Spleen (tissue), 7 donors: Measurements from ENCODE around the gene RPLP1.

Experiments used
- POLR2AphosphoS5 ChIP-seq, 3 donors: sonication (generic); formaldehyde crosslinking; IDR thresholded peaks; one replicate each; pipeline ENCODE4 v1.5.1; 2017; ENCODE audit warnings: antibody characterized with exemption in 3 of 3
- TF ChIP-seq, protein P1 (sequence below), 11 experiments: fragments of 200-600 bp in 7 of 11; fragments of 450-650 bp in 4 of 11; sonication (generic) in 4 of 11; IDR thresholded peaks in 8 of 11; conservative IDR thresholded peaks in 3 of 11; 1 replicate in 7 of 11; 2 replicates in 4 of 11; pipeline versions ENCODE4 v1.4.0 to v1.8.0; 2016 to 2021; ENCODE audit warnings: antibody characterized with exemption in 11 of 11, inconsistent platforms in 4 of 11, mild to moderate bottlenecking in 1 of 11
- donor health status: DM: no; HTN: no; CAD: no; lungs with moderate emphysema.
- donor health status: DM: no; HTN: no; CAD: no.
- donor health status: DM: no; HTN: no; CAD: no.

DNA sequence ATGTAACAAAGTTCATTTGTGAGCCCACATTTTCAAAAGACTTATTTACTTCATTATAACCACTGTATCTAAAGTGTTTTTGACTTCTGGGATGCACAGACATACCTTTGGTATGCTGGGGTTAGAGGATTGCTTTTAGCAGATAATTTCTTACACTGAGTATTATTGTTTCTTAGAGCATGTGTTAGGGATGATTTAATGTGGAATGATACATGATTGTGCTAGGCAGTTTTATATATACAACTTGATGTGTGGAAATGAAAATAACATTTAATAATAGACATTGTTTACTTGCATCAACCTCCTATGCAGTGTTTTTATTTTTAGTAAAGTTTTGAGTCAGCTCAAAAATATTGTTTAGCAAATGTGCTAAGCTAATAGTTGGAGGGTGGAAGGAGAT is 35.0 kb upstream of the RPLP1 start:
- TF ChIP-seq, protein P1, sequence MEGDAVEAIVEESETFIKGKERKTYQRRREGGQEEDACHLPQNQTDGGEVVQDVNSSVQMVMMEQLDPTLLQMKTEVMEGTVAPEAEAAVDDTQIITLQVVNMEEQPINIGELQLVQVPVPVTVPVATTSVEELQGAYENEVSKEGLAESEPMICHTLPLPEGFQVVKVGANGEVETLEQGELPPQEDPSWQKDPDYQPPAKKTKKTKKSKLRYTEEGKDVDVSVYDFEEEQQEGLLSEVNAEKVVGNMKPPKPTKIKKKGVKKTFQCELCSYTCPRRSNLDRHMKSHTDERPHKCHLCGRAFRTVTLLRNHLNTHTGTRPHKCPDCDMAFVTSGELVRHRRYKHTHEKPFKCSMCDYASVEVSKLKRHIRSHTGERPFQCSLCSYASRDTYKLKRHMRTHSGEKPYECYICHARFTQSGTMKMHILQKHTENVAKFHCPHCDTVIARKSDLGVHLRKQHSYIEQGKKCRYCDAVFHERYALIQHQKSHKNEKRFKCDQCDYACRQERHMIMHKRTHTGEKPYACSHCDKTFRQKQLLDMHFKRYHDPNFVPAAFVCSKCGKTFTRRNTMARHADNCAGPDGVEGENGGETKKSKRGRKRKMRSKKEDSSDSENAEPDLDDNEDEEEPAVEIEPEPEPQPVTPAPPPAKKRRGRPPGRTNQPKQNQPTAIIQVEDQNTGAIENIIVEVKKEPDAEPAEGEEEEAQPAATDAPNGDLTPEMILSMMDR (IDR thresholded peaks at IDR 0.05 in 8 of 11, conservative IDR thresholded peaks at IDR 0.05 in 3 of 11) = no peak
- TF ChIP-seq POLR2AphosphoS5 (IDR thresholded peaks at IDR 0.05) = no peak
